Measurements from ENCODE around the gene WFIKKN1.

DNA sequence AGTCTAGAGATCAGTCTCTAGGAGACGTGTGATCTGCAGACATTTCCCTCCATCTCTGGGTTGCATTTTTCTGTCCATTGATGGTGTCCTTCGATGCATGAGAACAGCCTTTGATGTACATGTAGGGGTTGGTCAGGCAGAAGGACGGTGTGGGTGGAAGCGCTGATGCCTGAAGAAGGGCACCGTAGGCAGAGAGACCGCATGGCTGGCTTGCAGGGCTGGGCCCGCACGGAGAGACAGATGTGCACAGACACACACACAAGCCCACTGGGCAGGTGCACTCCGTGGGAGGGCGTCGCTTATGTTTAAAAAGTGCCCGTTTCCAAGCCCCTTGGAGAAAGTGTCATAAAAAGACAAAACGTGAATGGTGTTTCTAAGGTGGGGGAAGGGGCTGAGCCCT lies 15.7 kb upstream of the WFIKKN1 start:
- TF ChIP-seq, protein P1, sequence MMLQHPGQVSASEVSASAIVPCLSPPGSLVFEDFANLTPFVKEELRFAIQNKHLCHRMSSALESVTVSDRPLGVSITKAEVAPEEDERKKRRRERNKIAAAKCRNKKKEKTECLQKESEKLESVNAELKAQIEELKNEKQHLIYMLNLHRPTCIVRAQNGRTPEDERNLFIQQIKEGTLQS (IDR thresholded peaks at IDR 0.05): no peak
- TF ChIP-seq SRF (IDR thresholded peaks at IDR 0.05; ENCODE audit: low read depth) (no peak), SIN3A (IDR thresholded peaks at IDR 0.05; ENCODE audit: low read depth) (no peak), CEBPB (IDR thresholded peaks at IDR 0.05; ENCODE audit: low read depth) (no peak), EZH2 (IDR thresholded peaks at IDR 0.05) (no peak), ZFX (IDR thresholded peaks at IDR 0.05) (no peak)
- TF ChIP-seq, protein P2, sequence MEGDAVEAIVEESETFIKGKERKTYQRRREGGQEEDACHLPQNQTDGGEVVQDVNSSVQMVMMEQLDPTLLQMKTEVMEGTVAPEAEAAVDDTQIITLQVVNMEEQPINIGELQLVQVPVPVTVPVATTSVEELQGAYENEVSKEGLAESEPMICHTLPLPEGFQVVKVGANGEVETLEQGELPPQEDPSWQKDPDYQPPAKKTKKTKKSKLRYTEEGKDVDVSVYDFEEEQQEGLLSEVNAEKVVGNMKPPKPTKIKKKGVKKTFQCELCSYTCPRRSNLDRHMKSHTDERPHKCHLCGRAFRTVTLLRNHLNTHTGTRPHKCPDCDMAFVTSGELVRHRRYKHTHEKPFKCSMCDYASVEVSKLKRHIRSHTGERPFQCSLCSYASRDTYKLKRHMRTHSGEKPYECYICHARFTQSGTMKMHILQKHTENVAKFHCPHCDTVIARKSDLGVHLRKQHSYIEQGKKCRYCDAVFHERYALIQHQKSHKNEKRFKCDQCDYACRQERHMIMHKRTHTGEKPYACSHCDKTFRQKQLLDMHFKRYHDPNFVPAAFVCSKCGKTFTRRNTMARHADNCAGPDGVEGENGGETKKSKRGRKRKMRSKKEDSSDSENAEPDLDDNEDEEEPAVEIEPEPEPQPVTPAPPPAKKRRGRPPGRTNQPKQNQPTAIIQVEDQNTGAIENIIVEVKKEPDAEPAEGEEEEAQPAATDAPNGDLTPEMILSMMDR (IDR thresholded peaks at IDR 0.05 in 2 of 3, conservative IDR thresholded peaks at IDR 0.05 in 1 of 3; ENCODE audit: borderline replicate concordance in 1 of 3, insufficient read depth in 1 of 3, low read depth in 2 of 3, low read length in 2 of 3): no peak
- TF ChIP-seq, protein P3, sequence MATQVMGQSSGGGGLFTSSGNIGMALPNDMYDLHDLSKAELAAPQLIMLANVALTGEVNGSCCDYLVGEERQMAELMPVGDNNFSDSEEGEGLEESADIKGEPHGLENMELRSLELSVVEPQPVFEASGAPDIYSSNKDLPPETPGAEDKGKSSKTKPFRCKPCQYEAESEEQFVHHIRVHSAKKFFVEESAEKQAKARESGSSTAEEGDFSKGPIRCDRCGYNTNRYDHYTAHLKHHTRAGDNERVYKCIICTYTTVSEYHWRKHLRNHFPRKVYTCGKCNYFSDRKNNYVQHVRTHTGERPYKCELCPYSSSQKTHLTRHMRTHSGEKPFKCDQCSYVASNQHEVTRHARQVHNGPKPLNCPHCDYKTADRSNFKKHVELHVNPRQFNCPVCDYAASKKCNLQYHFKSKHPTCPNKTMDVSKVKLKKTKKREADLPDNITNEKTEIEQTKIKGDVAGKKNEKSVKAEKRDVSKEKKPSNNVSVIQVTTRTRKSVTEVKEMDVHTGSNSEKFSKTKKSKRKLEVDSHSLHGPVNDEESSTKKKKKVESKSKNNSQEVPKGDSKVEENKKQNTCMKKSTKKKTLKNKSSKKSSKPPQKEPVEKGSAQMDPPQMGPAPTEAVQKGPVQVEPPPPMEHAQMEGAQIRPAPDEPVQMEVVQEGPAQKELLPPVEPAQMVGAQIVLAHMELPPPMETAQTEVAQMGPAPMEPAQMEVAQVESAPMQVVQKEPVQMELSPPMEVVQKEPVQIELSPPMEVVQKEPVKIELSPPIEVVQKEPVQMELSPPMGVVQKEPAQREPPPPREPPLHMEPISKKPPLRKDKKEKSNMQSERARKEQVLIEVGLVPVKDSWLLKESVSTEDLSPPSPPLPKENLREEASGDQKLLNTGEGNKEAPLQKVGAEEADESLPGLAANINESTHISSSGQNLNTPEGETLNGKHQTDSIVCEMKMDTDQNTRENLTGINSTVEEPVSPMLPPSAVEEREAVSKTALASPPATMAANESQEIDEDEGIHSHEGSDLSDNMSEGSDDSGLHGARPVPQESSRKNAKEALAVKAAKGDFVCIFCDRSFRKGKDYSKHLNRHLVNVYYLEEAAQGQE (IDR thresholded peaks at IDR 0.05; ENCODE audit: low read depth): no peak
- TF ChIP-seq, protein P4, sequence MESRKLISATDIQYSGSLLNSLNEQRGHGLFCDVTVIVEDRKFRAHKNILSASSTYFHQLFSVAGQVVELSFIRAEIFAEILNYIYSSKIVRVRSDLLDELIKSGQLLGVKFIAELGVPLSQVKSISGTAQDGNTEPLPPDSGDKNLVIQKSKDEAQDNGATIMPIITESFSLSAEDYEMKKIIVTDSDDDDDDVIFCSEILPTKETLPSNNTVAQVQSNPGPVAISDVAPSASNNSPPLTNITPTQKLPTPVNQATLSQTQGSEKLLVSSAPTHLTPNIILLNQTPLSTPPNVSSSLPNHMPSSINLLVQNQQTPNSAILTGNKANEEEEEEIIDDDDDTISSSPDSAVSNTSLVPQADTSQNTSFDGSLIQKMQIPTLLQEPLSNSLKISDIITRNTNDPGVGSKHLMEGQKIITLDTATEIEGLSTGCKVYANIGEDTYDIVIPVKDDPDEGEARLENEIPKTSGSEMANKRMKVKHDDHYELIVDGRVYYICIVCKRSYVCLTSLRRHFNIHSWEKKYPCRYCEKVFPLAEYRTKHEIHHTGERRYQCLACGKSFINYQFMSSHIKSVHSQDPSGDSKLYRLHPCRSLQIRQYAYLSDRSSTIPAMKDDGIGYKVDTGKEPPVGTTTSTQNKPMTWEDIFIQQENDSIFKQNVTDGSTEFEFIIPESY (IDR thresholded peaks at IDR 0.05; ENCODE audit: extremely low read depth, insufficient replicate concordance, low read length): no peak
